Stimulated activated CD4-positive, alpha-beta T cell treated with anti-CD3 and anti-CD28 coated beads, Interleukin-1b, Interleukin-23, amount 100 ng/mL, for 24 hours (primary cell): ENCODE results near the gene ARMH2.

Experiments
- DNase-seq, 4 experiments: peaks; one replicate each; pipeline ENCODE4 v3.0.0-alpha.2; 2020; ENCODE audit warnings: low read depth in 4 of 4, low spot score in 1 of 4

Gene ARMH2

DNA sequence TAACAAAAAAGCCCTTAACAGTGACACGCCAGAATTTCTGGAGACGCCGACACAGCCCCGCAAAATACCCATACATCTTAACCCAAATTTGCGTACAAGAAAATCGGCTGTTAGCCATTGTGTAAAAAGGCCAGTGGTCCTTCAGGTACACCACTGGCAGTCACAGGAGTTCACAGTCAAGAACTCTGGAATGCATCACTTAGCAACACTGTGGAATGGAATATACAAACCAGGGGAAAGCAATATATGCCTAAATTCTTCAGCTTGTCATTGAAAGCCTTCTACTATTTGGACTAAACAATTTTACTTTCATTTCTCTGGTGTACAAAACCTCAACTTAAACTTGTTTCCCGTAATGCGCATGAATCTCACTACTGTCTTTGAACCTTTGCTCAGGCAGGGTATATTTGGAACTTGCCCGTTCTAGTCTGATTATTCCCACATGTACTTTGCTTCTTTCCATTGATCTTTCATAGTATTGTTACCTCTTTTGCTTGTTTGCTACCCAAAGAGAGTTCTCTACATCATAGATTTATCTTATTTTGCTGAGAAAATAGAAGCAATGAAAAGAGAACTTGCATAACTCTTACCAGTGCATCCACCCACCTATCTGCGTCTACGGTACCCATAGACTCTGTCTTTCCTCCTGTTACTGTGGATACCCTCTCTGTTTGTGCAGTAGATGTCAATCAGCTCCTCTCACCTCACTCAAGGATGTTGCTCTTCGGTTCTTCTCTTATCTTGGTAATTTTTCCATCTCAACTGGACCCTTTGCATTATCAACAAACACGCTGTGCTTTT lies at the start of gene ARMH2:
TSS of gene ARMH2 (minus strand) at position 178 of the 801 bp plus-strand sequence. CDS start at position 118, 60 bp downstream.
- no peak for DNase-seq

DNA sequence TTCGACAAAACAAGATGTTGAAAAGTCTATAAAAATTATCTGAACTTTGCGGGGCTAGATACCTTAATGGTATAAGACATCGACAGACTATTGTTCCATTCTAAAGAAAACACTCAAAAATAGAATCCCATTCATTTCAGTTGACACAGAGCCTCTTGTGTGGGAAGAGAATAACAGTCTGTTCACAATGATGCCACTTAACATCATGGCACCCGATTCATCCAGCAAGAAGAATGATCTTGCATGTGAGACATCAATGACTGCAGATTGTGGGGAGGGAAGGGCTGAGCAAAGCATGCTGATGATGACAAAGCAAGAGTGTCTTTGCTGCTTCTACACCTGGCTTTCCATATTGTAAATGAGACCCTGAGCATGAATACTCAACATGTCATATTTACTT lies 49.7 kb upstream of the ARMH2 start:
- DNase-seq = no peak

DNA sequence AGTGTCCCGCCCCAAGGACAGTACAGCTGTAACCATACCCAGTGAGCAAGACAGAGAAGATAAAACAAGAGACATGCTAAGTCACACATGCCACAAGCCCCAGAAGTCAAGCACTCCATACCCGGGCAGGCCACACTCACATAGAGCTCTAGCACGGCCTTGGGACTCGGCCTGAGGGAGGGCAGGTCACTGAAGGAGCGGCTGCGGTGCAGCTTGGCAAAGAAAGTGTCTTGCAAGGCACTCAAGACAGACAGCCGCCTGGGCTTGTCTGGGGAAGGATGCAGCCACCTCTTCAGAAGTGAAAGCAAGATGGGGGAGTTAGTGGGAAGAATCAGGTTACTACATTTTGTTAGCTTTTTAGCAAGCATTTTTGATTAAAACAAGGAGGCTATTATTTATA lies 48.7 kb upstream of the ARMH2 start:
- DNase-seq = no peak

DNA sequence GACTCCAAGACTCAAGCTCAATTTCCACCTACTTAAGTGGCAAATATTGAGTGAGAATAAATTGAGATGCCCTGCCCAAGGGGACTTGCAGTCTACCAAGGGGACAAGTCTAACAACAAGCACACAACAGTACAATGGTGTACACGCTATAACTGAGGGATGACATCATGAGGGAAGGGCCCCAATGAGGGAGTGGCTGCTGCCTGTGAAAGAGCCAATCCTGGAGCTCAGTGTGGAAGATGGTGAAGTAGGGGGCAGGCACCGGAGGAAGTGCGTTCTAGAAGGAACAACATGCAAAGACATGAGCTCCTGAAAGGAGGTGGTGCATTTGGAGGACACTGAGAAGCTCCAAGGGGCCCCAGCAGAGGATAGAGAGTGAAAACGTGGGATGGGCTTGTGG lies 46.9 kb upstream of the ARMH2 start:
- no peak for DNase-seq

DNA sequence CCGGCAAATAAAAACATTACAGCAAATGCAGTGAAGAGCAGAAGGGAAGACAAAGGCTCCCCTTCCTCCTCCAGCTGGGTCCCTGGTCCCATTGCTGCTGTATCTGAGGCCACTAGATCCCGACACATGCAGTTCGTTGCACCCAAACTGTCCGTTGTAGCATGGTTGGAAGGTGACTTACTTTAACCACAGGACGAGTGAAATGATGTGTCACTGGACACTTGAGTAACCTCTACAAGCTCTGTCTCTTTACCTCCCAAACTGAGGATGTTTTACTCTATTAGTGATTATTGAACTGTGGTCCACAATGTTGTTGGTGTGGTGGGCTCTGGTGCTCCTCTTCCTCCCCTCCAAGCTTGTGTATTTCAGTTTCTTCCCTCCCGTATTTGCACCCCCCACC lies 46.2 kb upstream of the ARMH2 start:
- DNase-seq = no peak

DNA sequence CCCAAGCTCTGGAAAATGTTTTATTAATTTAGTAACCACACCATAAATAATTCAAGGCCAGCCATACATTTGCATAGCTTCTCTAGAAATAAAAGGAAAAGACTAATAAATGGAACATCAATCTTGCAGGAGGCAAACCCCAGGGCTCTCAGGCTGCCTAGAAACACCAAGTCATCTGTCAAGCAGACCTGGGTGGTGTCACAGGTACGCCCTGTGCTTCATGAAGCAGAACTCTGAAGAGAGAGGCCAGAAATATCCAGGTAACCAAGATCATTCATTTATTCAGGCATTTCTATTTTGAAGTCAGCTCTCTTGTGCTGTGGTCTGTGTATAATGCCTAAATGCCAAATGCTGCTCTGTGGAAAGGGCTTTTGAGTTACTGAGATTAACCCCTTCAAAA lies 45.3 kb upstream of the ARMH2 start:
- DNase-seq = no peak

DNA sequence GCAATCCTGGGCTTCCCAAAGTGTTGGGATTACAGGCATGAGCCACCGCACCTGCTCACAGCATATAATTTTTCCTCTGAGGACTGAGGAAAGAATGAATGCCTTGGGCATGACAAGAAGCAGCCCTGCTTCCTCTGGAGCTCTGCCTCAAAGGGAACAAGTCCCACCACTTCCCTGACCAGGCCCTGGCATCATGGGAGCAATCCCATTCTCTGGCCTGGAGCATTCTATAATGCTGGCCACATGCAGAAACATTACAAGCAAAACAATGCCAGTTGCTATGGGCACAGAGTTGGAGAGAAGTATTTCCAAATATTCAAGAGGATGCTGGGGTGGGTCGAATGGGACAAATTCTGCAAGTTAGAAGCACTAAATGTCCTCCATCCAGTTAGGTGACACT lies 41.5 kb upstream of the ARMH2 start:
- DNase-seq = no peak

DNA sequence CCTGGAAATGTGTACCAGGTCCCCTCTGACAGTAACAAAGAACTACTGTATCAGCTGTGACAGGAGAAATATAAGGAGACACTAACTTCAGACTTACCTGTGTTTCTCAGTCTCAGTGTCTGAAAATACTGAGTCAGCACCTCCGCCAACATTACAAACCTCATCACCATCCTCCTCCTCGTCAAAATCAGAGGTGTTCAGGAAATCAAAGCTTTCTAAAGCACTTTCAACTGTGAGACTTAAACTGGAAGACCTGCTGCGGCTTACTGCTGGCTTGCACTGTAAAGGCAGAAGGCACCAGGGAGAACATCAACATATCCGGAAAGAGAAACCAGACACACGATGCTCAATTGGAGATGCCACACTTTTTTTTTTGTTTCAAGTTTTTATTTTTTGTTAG lies 40.3 kb upstream of the ARMH2 start:
- no peak for DNase-seq

DNA sequence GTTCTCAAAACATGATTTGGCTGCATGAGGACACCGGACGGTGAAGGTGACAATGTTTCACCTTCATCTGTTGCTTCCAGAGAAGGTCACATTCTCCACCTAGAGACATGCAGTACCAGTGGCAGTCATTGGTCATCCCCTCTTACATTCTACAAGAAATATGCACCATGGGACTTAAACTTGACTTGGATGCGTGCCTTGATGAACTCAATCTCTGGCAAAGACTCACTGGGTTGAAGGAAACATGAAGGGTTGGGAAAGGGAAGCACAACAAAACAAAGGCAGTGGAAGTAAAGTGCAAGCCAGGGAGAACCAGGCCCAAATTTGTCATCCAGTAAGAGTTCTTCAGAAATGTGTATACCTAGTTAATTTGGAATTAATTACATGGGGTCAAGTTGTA lies 39.4 kb upstream of the ARMH2 start:
- DNase-seq = no peak

DNA sequence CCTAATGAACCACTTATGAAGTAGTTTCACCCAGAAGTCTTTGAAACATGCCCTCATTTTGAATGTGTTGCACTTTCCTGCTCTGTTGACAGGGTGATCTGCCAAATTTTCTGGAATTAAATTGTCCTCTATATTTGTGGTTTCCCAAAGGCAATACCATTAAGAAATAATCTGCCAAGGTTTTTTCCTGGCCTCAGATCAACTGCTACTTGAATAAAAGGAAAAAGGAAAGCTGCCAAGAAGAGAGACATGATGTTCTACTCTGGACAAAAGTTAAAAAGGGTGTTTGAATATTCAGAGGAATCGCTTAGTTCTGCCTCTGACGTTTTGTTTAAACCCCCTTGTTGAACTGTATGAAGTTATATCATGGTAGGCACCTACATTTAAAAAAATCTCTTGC lies 37.4 kb upstream of the ARMH2 start:
- no peak for DNase-seq

DNA sequence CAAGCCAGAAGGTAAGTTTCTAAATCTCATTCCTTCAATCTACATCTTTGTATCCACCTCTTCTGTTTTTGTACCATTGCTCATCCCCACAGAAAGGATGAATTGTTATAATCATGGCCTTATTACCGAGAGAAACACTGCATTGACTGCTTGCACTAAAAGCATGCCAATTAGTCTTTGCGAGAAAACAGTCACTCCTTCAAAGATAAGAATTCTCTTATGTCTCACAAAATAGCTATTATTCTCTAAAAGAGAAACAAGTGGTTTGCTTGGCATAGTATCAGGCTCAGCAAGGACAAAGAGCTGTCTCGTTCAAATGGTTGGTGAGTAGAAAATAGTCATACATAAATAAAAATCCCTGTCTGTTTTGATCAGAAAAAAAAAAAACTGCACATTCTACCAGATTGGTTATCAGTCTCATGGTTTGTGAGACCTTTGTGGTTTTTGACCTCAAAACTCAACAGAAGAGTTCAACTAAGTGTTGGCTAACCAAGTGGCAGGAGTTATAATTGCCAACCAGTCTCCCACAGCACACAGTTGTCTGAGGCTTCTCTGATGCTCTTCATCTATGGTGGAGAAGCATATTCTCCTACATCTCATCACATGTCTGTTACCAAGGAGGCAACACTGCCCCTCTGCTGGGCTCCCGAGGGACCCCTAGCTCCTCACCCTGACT lies 35.1 kb upstream of the ARMH2 start:
- no peak for DNase-seq

DNA sequence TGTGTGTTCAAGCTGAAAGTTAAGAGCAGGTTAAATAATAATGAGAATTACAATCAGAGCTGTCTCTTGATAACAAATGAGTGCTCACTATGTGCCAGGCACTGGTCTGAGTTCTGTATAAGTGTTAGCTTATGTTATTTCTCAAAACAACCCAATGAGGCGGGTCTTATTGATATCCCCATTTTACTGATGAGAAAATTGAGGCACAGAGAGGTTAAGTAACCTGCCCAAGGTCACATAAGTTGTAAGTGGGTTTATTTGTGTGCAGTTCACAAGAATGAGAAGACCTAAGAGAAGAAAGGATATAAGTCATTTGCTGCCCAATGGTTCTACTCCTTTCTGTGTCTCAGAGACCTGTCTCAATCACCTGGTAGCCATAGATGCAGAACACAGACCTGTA lies 34.1 kb upstream of the ARMH2 start:
- DNase-seq = no peak

DNA sequence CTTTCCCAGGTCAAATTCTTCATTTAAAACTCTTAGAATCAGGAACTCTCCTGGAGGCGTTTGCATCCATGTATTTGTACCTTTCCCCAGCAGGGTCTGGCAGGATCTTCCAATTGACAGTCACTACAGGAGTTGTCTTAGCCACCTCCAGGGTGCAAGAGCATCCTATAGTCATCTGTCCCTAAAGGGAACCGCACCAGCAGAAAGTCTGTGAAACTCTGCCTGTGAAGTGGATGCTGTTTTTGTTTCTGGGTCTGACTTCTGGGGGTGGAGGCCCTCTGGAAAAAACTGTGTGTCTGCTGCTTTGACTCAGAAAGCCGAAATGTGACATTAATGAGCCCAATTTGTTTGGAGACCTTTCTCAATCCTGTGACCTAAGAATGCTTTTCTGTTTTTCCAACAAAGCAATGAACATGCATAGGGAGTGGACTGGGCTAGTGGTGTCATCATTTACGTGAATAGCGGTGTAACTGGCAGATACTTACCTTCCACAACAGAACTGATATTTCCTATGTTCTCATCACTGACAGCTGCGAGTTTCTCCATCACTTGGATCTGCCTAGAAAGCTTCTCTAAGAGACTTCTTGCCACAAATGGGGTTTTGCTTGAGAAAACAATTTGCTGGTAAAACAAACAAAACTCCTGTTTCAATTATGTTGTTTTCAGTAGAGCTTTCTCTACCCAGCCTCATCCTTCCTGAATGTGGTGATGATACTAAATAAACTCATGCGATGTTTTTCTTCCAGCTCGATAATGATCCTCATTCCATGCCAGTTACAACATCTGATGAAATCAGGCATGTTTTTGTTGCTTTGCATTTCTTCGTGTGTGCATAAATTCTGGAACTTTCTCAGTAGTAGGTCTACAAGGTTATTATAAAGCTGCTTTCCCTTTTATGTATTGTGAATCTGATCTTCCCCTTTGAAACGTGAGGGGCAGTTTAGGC lies 33.3 kb upstream of the ARMH2 start:
- no peak for DNase-seq

DNA sequence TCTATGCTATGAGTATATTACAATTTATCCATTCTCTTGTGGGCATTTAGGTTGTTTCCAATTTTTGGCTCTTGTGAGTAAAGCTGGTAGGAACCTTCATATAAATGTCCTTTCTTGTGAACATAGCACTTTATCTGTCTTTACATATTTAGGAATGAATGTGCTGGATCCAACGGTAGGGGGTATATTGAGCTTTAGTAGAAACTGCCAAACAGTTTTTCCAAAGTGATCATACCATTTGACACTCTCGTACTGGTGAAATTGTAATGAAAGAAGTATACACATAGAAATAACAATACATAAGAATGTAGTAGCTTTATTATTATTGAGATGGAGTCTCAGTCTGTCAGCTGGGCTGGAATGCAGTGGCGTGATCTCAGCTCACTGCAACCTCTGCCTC lies 30.9 kb upstream of the ARMH2 start:
- no peak for DNase-seq

DNA sequence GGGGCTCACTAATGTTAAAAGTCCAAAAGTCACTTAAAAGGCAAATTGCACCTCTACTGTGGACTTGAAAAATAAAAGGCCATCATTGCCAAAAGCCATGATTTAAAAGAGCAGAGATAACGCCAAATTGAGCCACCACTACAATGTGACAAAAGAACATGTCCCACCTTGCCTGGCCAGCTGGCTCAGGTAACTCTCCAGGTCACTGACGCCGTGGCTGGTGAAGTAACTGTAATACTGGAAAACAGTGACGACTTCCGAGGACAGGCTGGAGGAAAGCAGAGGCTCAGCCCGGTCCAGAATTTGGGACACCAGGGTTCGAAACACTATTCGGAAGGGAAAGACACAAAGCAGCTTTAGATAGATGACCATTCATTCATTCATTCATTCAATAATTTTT lies 29.3 kb upstream of the ARMH2 start:
- DNase-seq = no peak

DNA sequence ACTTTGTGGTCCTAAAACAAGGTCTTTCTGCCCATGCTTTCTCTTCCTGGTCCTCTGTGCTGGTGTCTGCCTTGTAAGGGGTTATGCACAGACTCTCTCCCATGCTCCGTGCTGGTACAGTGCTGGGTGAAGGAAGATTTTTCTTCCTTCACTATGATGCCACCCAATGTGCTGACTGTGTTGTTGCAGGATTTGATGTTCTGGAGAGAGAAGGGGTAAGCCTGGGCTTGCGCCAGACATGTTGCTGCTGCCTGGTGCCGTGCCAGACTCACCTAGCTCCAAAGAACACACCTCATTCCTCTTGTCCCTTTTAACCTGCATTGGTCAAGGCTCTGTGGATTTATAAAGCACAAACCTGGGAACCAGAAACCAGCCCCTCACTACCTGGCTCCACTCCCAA lies 28.4 kb upstream of the ARMH2 start:
- DNase-seq = no peak

DNA sequence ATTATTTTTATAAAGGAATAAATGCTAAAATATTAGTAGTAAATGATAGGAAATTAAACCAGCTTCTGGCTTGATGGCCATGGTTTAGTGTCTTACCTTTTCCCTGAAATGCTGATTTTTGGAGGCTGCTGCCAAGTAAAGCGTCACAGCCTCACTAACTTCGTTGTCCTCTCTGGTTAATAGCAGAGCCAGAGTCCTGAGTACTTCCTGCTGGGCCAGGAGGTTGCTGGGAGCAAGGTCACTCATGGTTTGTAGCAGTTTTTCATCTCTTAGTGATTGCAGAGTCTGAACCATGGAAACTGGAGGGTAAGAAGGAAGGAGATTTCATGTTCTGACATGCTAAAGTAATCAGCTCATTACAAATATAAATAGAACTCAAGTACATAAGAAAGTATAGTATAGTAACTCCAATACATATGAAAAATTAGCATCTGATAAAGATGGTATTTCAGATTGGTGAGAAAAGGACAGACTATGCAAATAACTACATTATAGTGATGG lies 26.5 kb upstream of the ARMH2 start:
- DNase-seq = no peak

DNA sequence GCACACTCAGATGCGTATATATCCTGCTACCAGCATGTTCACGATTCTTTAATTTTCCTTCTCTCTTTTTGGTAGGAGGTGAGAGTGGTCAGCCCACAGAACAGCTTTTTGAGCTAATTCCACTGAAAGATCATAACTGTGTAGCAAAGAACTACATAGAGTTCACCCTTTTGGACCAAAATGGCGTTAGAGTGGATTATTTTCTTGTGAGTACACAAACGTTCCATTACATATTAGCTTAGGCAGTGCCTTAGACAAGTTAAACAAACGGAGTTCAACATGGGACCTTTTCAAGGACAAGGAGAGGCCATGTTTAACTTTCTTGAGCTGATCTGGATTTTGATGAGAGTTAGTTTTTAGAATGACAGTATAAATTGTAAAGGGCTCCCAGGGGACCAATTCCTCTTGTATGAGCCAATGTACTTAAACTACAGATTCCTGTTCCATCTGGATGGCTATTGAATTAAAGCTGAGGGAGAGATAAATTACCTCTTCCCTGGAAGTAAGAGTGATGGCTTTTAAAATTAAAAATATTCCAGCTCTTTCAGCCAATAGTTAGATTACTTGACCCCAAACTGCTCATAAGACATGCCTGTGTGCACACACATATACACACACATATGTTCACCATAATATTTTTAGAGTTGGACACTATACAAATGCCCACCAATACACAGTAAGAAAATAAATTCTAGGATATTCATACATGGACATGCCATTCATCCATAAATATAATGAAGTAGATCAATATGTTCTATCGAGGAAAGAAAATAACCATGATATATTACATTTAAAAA lies 25.6 kb upstream of the ARMH2 start:
- DNase-seq = no peak

DNA sequence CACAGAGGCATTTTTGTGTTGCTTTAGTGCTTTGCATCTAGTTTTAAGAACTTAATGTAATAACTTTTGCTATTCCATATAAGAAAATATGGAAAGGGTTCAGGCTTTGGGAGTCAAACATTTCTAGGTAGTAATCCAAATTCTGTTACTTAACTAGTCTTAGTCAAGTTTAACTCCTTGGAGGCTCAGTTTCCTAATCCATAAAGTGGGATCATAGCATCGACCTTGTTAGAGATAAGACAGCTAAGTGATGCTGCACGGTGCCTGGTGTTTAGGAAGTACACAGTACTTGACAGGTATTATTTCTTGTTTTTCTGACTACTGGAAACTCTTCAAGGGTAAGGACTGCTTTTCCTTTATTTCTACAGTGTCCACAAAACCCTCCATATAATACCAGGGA lies 24.5 kb upstream of the ARMH2 start:
- DNase-seq = no peak

DNA sequence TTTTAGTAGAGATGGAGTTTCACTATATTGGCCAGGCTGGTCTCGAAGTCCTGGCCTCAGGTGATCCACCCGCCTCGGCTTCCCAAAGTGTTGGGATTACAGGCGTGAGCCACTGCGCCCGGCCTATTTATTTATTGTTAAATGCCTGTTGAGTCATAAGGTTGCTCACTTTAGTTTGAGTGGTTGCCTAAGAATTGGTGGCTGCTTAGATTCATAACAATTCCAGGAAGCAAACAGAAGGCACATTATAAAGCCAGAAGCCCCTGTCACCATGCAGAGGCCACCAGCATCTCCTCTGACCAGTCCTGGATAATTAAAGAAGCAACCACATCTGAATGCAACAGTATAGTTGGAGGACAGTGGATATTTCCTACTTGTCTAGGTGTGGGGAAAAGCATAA lies 24.0 kb upstream of the ARMH2 start:
- DNase-seq = no peak
